HCT116 (cell line): ENCODE data around the gene NOTUM. TPM values are rescaled to one million over a fixed set of nuclear protein-coding genes. Genes with fewer than 3 reads are reported as not detected.

Source experiments
- ATAC-seq: fragments of 200-7000 bp; cut with Tn5 transposase; 2 replicates; pipeline ENCODE4 v1.9.1; 2020; ENCODE audit warnings: mild to moderate bottlenecking, moderate library complexity
- BruUV-seq: library from RNA; stranded (reverse); fragments of 400-500 nt; replicated peaks from 2 replicates; lab custom pipeline; 2021; lab: Mats Ljungman, UMichigan
- CTCF ChIA-PET: fragments of 300-600 bp; sonication (Branson Sonifier 250); formaldehyde crosslinking; loops from one replicate; lab custom pipeline; 2021; ENCODE audit warnings: antibody characterized with exemption; lab: Charles Lee
- POLR2A ChIA-PET: fragments of 300-600, 350-600 bp; sonication (Branson Sonifier 250); formaldehyde crosslinking; loops from one replicate; lab custom pipeline; 2021; ENCODE audit warnings: antibody characterized with exemption; lab: Charles Lee
- RAD21 ChIA-PET, 2 experiments: fragments of 300-600 bp; sonication (Branson Sonifier 250); formaldehyde crosslinking; loops; one replicate each; lab custom pipeline; 2023; ENCODE audit warnings: low total read pairs in 2 of 2; ENCODE audit not compliant: uncharacterized antibody in 2 of 2, unreplicated experiment in 2 of 2, low non-redundant PET in 1 of 2; lab: Charles Lee
- DNase-seq: peaks from one replicate; pipeline ENCODE4 v3.0.0-alpha.2; 2010; ENCODE audit warnings: low read depth, low spot score
- H2AFZ ChIP-seq: fragments of 200-600 bp; shearing (Covaris generic), sonication (generic); 2 replicates; pipeline ENCODE4 v1.6.1; 2017; ENCODE audit warnings: low read depth, mixed run types, mixed read lengths, antibody characterized with exemption, low read length; ENCODE audit not compliant: poor library complexity, severe bottlenecking
- H3K27ac ChIP-seq: 2 replicates; pipeline ENCODE4 v1.5.1; 2012; ENCODE audit warnings: low read depth, low read length
- H3K27me3 ChIP-seq: fragments of 200-600 bp; sonication (generic); 2 replicates; pipeline ENCODE4 v1.6.1; 2016; ENCODE audit warnings: mixed run types, low read length, mixed read lengths; ENCODE audit not compliant: insufficient read depth
- H3K36me3 ChIP-seq, 2 experiments: fragments of 200-500 bp in 1 of 2; fragments of 200-600 bp in 1 of 2; sonication (Bioruptor generic) in 1 of 2; sonication (generic) in 1 of 2; 2 replicates each; pipeline versions ENCODE4 v1.5.1 to v1.6.1; 2014 to 2016; ENCODE audit warnings: low read length in 2 of 2, inconsistent platforms in 1 of 2, mixed read lengths in 1 of 2, mixed run types in 1 of 2; ENCODE audit not compliant: insufficient read depth in 2 of 2, control insufficient read depth in 1 of 2
- H3K4me1 ChIP-seq, 2 experiments: fragments of 200-600 bp in 1 of 2; sonication (generic) in 1 of 2; 2 replicates each; pipeline versions ENCODE4 v1.5.1 to v1.6.1; 2012 to 2017; ENCODE audit warnings: low read length in 2 of 2, inconsistent platforms in 1 of 2, mild to moderate bottlenecking in 1 of 2, mixed read lengths in 1 of 2, mixed run types in 1 of 2, moderate library complexity in 1 of 2; ENCODE audit not compliant: insufficient read depth in 2 of 2, control insufficient read depth in 1 of 2
- H3K4me2 ChIP-seq: fragments of 200-600 bp; sonication (generic); 2 replicates; pipeline ENCODE4 v1.6.1; 2017; ENCODE audit warnings: mixed run types, low read length, mixed read lengths
- H3K4me3 ChIP-seq, 2 experiments: fragments of 200-600 bp in 1 of 2; sonication (generic) in 1 of 2; replicated peaks in 1 of 2; 2 replicates each; pipeline ENCODE4 v1.5.1; 2011 to 2016; ENCODE audit warnings: low read length in 2 of 2, control low read depth in 1 of 2, low read depth in 1 of 2, mild to moderate bottlenecking in 1 of 2, mixed read lengths in 1 of 2, mixed run types in 1 of 2
- H3K79me2 ChIP-seq: fragments of 200-600 bp; sonication (generic); 2 replicates; pipeline ENCODE4 v1.6.1; 2017; ENCODE audit warnings: mild to moderate bottlenecking, mixed run types, low read length, moderate library complexity, mixed read lengths; ENCODE audit not compliant: insufficient read depth
- H3K9ac ChIP-seq: fragments of 200-600 bp; sonication (generic); 2 replicates; pipeline ENCODE4 v1.6.1; 2016; ENCODE audit warnings: low read length, mixed read lengths
- H3K9me2 ChIP-seq: fragments of 200-600 bp; sonication (generic), shearing (Covaris generic); 2 replicates; pipeline ENCODE4 v1.6.1; 2017; ENCODE audit warnings: mixed run types, mild to moderate bottlenecking, moderate library complexity; ENCODE audit not compliant: insufficient read depth
- H3K9me3 ChIP-seq, 2 experiments: fragments of 200-500 bp in 1 of 2; fragments of 200-600 bp in 1 of 2; sonication (Bioruptor generic) in 1 of 2; sonication (generic) in 1 of 2; 2 replicates each; pipeline ENCODE4 v1.6.1; 2014 to 2017; ENCODE audit warnings: low read length in 2 of 2, mixed read lengths in 2 of 2, inconsistent platforms in 1 of 2, low read depth in 1 of 2, mild to moderate bottlenecking in 1 of 2, mixed run types in 1 of 2, moderate library complexity in 1 of 2; ENCODE audit not compliant: control insufficient read depth in 1 of 2, insufficient read depth in 1 of 2
- H4K20me1 ChIP-seq: fragments of 200-600 bp; sonication (generic), shearing (Covaris generic); 2 replicates; pipeline ENCODE4 v1.6.1; 2017; ENCODE audit warnings: mixed run types, mild to moderate bottlenecking, moderate library complexity; ENCODE audit not compliant: insufficient read depth
- CEBPB ChIP-seq: IDR thresholded peaks from 2 replicates; pipeline ENCODE4 v1.6.1; 2012; ENCODE audit warnings: low read depth
- CTCF ChIP-seq, 3 experiments: fragments of 200-600 bp in 1 of 3; sonication (generic) in 1 of 3; IDR thresholded peaks in 2 of 3; conservative IDR thresholded peaks in 1 of 3; 2 replicates each; pipeline ENCODE4 v1.5.1; 2012 to 2017; ENCODE audit warnings: low read depth in 2 of 3, low read length in 2 of 3, antibody characterized with exemption in 1 of 3, borderline replicate concordance in 1 of 3, control low read depth in 1 of 3, mild to moderate bottlenecking in 1 of 3, mixed read lengths in 1 of 3, mixed run types in 1 of 3, moderate library complexity in 1 of 3; ENCODE audit not compliant: insufficient read depth in 1 of 3
- EGR1 ChIP-seq: IDR thresholded peaks from 2 replicates; pipeline ENCODE4 v1.6.1; 2012; ENCODE audit warnings: low read depth
- ELF1 ChIP-seq: IDR thresholded peaks from 2 replicates; pipeline ENCODE4 v1.6.1; 2012; ENCODE audit warnings: low read depth, borderline replicate concordance
- EZH2phosphoT487 ChIP-seq: fragments of 200-600 bp; IDR thresholded peaks from 2 replicates; pipeline ENCODE4 v1.6.1; 2018; ENCODE audit warnings: antibody characterized with exemption, borderline replicate concordance
- JUND ChIP-seq: IDR thresholded peaks from 2 replicates; pipeline ENCODE4 v1.6.1; 2012
- POLR2A ChIP-seq: IDR thresholded peaks from 2 replicates; pipeline ENCODE4 v1.7.0; 2011; ENCODE audit warnings: borderline replicate concordance; ENCODE audit not compliant: insufficient read depth, insufficient read length; ENCODE audit errors: extremely low read depth
- POLR2AphosphoS5 ChIP-seq: IDR thresholded peaks from 2 replicates; pipeline ENCODE4 v1.6.1; 2011; ENCODE audit warnings: mild to moderate bottlenecking, low read depth, low read length, moderate library complexity
- REST ChIP-seq: IDR thresholded peaks from 2 replicates; pipeline ENCODE4 v1.6.1; 2012; ENCODE audit warnings: low read depth
- SIN3A ChIP-seq: IDR thresholded peaks from 2 replicates; pipeline ENCODE4 v1.6.1; 2012; ENCODE audit warnings: low read depth
- SP1 ChIP-seq: IDR thresholded peaks from 2 replicates; pipeline ENCODE4 v1.6.1; 2012; ENCODE audit warnings: low read depth
- ZBTB33 ChIP-seq: IDR thresholded peaks from 2 replicates; pipeline ENCODE4 v1.6.1; 2011; ENCODE audit warnings: mild to moderate bottlenecking, low read length, moderate library complexity; ENCODE audit not compliant: insufficient replicate concordance; ENCODE audit errors: extremely low read depth
- ZFX ChIP-seq: fragments of 450-650 bp; IDR thresholded peaks from 2 replicates; pipeline ENCODE4 v1.6.1; 2017
- ZNF274 ChIP-seq: fragments of 200-500 bp; sonication (Bioruptor generic); IDR thresholded peaks from 2 replicates; pipeline ENCODE4 v1.6.1; 2014; ENCODE audit warnings: mild to moderate bottlenecking, low read depth, low read length, inconsistent platforms
- intact Hi-C: fragments of 100-400 bp; cut with micrococcal nuclease; formaldehyde crosslinking; loops from 2 replicates; pipeline ENCODE4 v1.10.0; 2022
- total RNA-seq: library from RNA; stranded (reverse); gene quantifications from one replicate; pipeline ENCODE4 v1.2.1, GENCODE V29; 2021; ENCODE audit not compliant: unreplicated experiment

Gene NOTUM
- total RNA-seq, 1 experiment from 2014 or later, result 12.5 TPM

- Histone ChIP-seq H3K4me2 (no peak overlapping the region), H3K79me2 (no peaks in the 10 kb centered on the region; the same call in 1 of the 2 replicates), H3K9me3 (no peaks in the 10 kb centered on the region), H3K27ac (no peak overlapping the region), H3K27me3 (no peaks in the 10 kb centered on the region), H3K4me1 (peaks cover 12 to 41% of the 10 kb centered on the region in 2 experiments), H3K9me2 (no peaks in the 10 kb centered on the region), H3K9ac (no peak overlapping the region), H2AFZ (no peak overlapping the region), H4K20me1 (no peaks in the 10 kb centered on the region), H3K36me3 (peaks cover 9 to 15% of the 10 kb centered on the region in 2 experiments; a peak in 3 of 4 replicates), H3K4me3 (no peak overlapping the region)
- no TSS peak for BruUV-seq
- ATAC-seq (no peak), DNase-seq (no peak)
- ChIA-PET CTCF (no interaction called here), POLR2A (no interaction called here), RAD21 (interaction anchor here in 1 of 2 experiments (0.6 kb wide), 1 partner anchor 19 kb away, joined by 3 read pairs; no protein-coding TSS in a partner anchor)
- TF ChIP-seq SP1, result no peak
- no peak for TF ChIP-seq ZFX
- TF ChIP-seq EGR1, result no peak
- TF ChIP-seq CTCF (IDR thresholded peaks at IDR 0.05 in 2 of 3, conservative IDR thresholded peaks at IDR 0.05 in 1 of 3; ENCODE audit: borderline replicate concordance in 1 of 3, insufficient read depth in 1 of 3, low read depth in 2 of 3, low read length in 2 of 3), result no peak
- TF ChIP-seq EZH2phosphoT487, result no peak
- no peak for TF ChIP-seq SIN3A
- no peak for TF ChIP-seq POLR2A
- TF ChIP-seq JUND, result no peak
- no peak for TF ChIP-seq ZBTB33
- TF ChIP-seq CEBPB, result no peak
- no peak for TF ChIP-seq ZNF274
- TF ChIP-seq REST, result no peak
- TF ChIP-seq POLR2AphosphoS5, result no peak
- TF ChIP-seq ELF1, result no peak
- intact Hi-C loops, result no loop called here
These were observed 19.1 kb upstream of the NOTUM start for GRCh38 chr17:81980122-81980521.
